HFFc6 (cell line): ENCODE data around the gene FAM131A. TPM values are rescaled to one million over a fixed set of nuclear protein-coding genes. Genes with fewer than 3 reads are reported as not detected.

Experiments
- DNase-seq: peaks from one replicate; pipeline ENCODE4 v3.0.0-alpha.2; 2018
- H3K27ac Mint-ChIP-seq: 2 replicates; pipeline ENCODE4 v1.8.0; 2020; ENCODE audit warnings: mild to moderate bottlenecking, mixed read lengths
- H3K27me3 Mint-ChIP-seq: 2 replicates; pipeline ENCODE4 v1.8.0; 2021; ENCODE audit warnings: mild to moderate bottlenecking, moderate library complexity, mixed read lengths; ENCODE audit not compliant: insufficient read depth
- H3K36me3 Mint-ChIP-seq: 2 replicates; pipeline ENCODE4 v1.8.0; 2021; ENCODE audit warnings: low read depth, mixed read lengths
- H3K4me1 Mint-ChIP-seq: 2 replicates; pipeline ENCODE4 v1.8.0; 2020; ENCODE audit warnings: low read depth, mixed read lengths
- H3K4me3 Mint-ChIP-seq: 2 replicates; pipeline ENCODE4 v1.8.0; 2020; ENCODE audit warnings: mild to moderate bottlenecking, moderate library complexity, mixed read lengths
- H3K9me3 Mint-ChIP-seq: 2 replicates; pipeline ENCODE4 v1.8.0; 2020; ENCODE audit warnings: mild to moderate bottlenecking, mixed read lengths
- CTCF ChIP-seq: fragments of 200-600 bp; sonication (generic); IDR thresholded peaks from 2 replicates; pipeline ENCODE4 v1.5.0; 2021; ENCODE audit warnings: antibody characterized with exemption, mild to moderate bottlenecking
- total RNA-seq, 6 experiments: library from RNA; stranded (reverse); fragmentation: NEBNext Ultra II Directional; extraction: Animal tissue kit (Norgen Biotek cat#: 25700); gene quantifications; 2 replicates in 1 of 6; 3 replicates in 5 of 6; pipeline ENCODE4 v1.2.3, GENCODE V29; 2021

The FAM131A gene
- total RNA-seq, 6 experiments from 2014 or later = 11.2 to 13.6 (median 11.9) TPM

GRCh38 chr3:184305577-184305976 is 31.8 kb upstream of the FAM131A start:
- H3K4me3 Mint-ChIP-seq = no peak overlapping the region
- H3K4me1 Mint-ChIP-seq = peaks cover 32% of the 10 kb centered on the region
- no peak overlapping the region for H3K27ac Mint-ChIP-seq
- H3K9me3 Mint-ChIP-seq = no peaks in the 10 kb centered on the region
- H3K36me3 Mint-ChIP-seq = peaks cover 64% of the 10 kb centered on the region
- TF ChIP-seq CTCF = peak; percentile 71
- DNase-seq = peak; percentile 23
- H3K27me3 Mint-ChIP-seq = no peaks in the 10 kb centered on the region; the same call in 1 of the 2 replicates

- no peak overlapping the region for H3K4me3 Mint-ChIP-seq
- no peaks in the 10 kb centered on the region for H3K9me3 Mint-ChIP-seq
- no peak for DNase-seq
- no peak overlapping the region; the same call in none of the 2 replicates for H3K27ac Mint-ChIP-seq
- H3K27me3 Mint-ChIP-seq = no peaks in the 10 kb centered on the region; the same call in 1 of the 2 replicates
- peaks cover 58% of the 10 kb centered on the region for H3K36me3 Mint-ChIP-seq
- peaks cover 27% of the 10 kb centered on the region for H3K4me1 Mint-ChIP-seq
- no peak for TF ChIP-seq CTCF
Observed at GRCh38 chr3:184306341-184306972, 30.9 kb upstream of the FAM131A start.

GRCh38 chr3:184307915-184308314 is 29.5 kb upstream of the FAM131A start:
- H3K4me3 Mint-ChIP-seq = no peak overlapping the region
- no peaks in the 10 kb centered on the region for H3K9me3 Mint-ChIP-seq
- H3K27me3 Mint-ChIP-seq = no peaks in the 10 kb centered on the region; the same call in 1 of the 2 replicates
- no peak for TF ChIP-seq CTCF
- H3K4me1 Mint-ChIP-seq = peaks cover 13% of the 10 kb centered on the region
- H3K27ac Mint-ChIP-seq = no peak overlapping the region
- DNase-seq = no peak
- H3K36me3 Mint-ChIP-seq = peaks cover 53% of the 10 kb centered on the region

- Mint-ChIP-seq H3K4me1 (peaks cover 5% of the 10 kb centered on the region; the same call in 1 of the 2 replicates), H3K27me3 (no peaks in the 10 kb centered on the region; the same call in 1 of the 2 replicates), H3K27ac (peak overlapping the region; percentile 14; the same call in 1 of the 2 replicates), H3K4me3 (no peak overlapping the region), H3K9me3 (no peaks in the 10 kb centered on the region), H3K36me3 (peaks cover 48% of the 10 kb centered on the region)
- TF ChIP-seq CTCF = peak; percentile 44
- DNase-seq = no peak
Observed at GRCh38 chr3:184308744-184309143, 28.7 kb upstream of the FAM131A start.

GRCh38 chr3:184311633-184312032 is 25.8 kb upstream of the FAM131A start:
- H3K36me3 Mint-ChIP-seq = peaks cover 46% of the 10 kb centered on the region
- DNase-seq = no peak
- no peaks in the 10 kb centered on the region for H3K9me3 Mint-ChIP-seq
- no peak overlapping the region for H3K4me3 Mint-ChIP-seq
- H3K4me1 Mint-ChIP-seq = peaks cover 10% of the 10 kb centered on the region
- TF ChIP-seq CTCF = no peak
- H3K27me3 Mint-ChIP-seq = peaks cover 1% of the 10 kb centered on the region; the same call in 1 of the 2 replicates
- no peak overlapping the region for H3K27ac Mint-ChIP-seq
